Mesothelial cell of epicardium (in vitro differentiated cells): ENCODE results near the gene RAB7A. TPM values are rescaled to one million over a fixed set of nuclear protein-coding genes. Genes with fewer than 3 reads are reported as not detected.

Experiments
- DNase-seq, 2 experiments: peaks; one replicate each; pipeline ENCODE4 v3.0.0; 2021; ENCODE audit warnings: low spot score in 2 of 2; ENCODE audit not compliant: unreplicated experiment in 2 of 2
- H3K27ac Mint-ChIP-seq: 2 replicates; pipeline ENCODE4 v1.8.0; 2021; ENCODE audit warnings: mixed read lengths
- H3K27me3 Mint-ChIP-seq: 2 replicates; pipeline ENCODE4 v1.8.0; 2021; ENCODE audit warnings: low read depth, mixed read lengths
- H3K36me3 Mint-ChIP-seq: 2 replicates; pipeline ENCODE4 v1.8.0; 2021; ENCODE audit warnings: mixed read lengths
- H3K4me1 Mint-ChIP-seq: 2 replicates; pipeline ENCODE4 v1.8.0; 2021; ENCODE audit warnings: mixed read lengths
- H3K4me3 Mint-ChIP-seq: 2 replicates; pipeline ENCODE4 v1.8.0; 2021; ENCODE audit warnings: mild to moderate bottlenecking, moderate library complexity, mixed read lengths
- H3K9me3 Mint-ChIP-seq: 2 replicates; pipeline ENCODE4 v1.8.0; 2021; ENCODE audit warnings: mixed read lengths
- CTCF ChIP-seq: fragments of 200-600 bp; sonication (generic); IDR thresholded peaks from one replicate; pipeline ENCODE4 v1.5.0; 2021; ENCODE audit warnings: antibody characterized with exemption; ENCODE audit not compliant: unreplicated experiment
- total RNA-seq: library from RNA; stranded (reverse); gene quantifications from 3 replicates; pipeline ENCODE4 v1.2.1, GENCODE V29; 2021

The RAB7A gene
- total RNA-seq, 1 donor from 2014 or later: 133 TPM

DNA sequence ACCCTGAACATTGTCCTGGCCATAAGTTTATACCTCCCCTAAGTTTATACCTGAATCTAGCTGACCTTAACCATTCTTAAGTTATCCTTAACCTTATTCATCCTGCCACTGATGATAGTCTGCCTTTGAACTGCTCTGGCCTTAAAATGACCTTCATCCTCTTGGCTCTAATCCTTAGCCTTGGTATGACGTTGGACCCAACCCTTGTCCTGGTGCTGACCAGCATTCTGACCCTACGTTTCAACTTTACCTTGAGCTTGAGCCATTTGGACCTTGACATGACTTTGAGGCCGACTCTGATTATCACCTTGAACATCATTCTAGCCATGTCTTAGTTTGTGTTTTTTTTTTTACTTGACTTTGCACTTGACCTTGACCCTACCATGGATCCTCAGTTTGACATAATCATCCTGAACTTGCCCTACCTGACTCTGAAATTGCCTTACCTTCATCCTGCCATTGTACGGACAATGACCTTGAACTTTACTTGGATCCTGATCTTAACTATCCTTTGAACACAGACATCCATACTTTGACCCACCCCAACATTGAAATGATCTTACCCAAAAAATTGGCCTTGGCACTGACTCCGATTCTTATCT is 92.3 kb downstream of the RAB7A start:
- TF ChIP-seq CTCF: no peak
- Mint-ChIP-seq H3K4me3 (no peak overlapping the region), H3K4me1 (no peaks in the 10 kb centered on the region), H3K27ac (no peak overlapping the region), H3K27me3 (no peaks in the 10 kb centered on the region), H3K9me3 (no peaks in the 10 kb centered on the region), H3K36me3 (peaks cover 56% of the 10 kb centered on the region)
- DNase-seq: no peak

- Mint-ChIP-seq H3K4me3 (no peak overlapping the region), H3K27me3 (no peaks in the 10 kb centered on the region), H3K27ac (no peak overlapping the region), H3K4me1 (no peaks in the 10 kb centered on the region), H3K9me3 (no peaks in the 10 kb centered on the region), H3K36me3 (peaks cover 42% of the 10 kb centered on the region)
- DNase-seq: no peak
- TF ChIP-seq CTCF: no peak
These were observed 94.4 kb downstream of the RAB7A start for GRCh38 chr3:128820252-128820839.

DNA sequence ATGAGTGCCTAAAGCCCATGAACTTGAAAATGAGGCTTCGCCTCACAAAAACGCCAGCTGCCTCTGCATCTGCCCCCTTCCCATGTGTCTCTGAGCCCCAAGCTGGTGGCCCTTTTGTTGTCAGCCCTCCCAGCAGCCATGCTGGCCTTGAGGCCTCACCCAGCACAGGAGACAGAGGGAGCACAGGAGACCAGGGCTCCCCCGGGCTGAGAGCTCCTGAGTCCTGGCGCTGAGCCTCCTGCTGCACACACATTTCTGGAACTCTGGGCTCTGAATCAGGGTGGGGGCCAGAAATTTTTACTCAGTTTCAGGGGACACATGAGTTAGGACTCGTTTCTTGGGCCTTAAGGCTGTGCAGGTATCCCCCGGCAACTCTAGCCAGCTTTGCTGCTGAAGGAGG is 97.0 kb downstream of the RAB7A start:
- TF ChIP-seq CTCF: no peak
- Mint-ChIP-seq H3K27ac (no peak overlapping the region), H3K27me3 (no peaks in the 10 kb centered on the region), H3K9me3 (no peaks in the 10 kb centered on the region), H3K4me1 (no peaks in the 10 kb centered on the region), H3K36me3 (peaks cover 20% of the 10 kb centered on the region), H3K4me3 (no peak overlapping the region)
- no peak for DNase-seq

- H3K36me3 Mint-ChIP-seq: peaks cover 14% of the 10 kb centered on the region
- no peak overlapping the region for H3K4me3 Mint-ChIP-seq
- no peak overlapping the region for H3K27ac Mint-ChIP-seq
- DNase-seq: no peak
- no peak for TF ChIP-seq CTCF
- H3K9me3 Mint-ChIP-seq: no peaks in the 10 kb centered on the region
- H3K4me1 Mint-ChIP-seq: no peaks in the 10 kb centered on the region
- H3K27me3 Mint-ChIP-seq: no peaks in the 10 kb centered on the region
These were observed 97.6 kb downstream of the RAB7A start for GRCh38 chr3:128823631-128824030.

DNA sequence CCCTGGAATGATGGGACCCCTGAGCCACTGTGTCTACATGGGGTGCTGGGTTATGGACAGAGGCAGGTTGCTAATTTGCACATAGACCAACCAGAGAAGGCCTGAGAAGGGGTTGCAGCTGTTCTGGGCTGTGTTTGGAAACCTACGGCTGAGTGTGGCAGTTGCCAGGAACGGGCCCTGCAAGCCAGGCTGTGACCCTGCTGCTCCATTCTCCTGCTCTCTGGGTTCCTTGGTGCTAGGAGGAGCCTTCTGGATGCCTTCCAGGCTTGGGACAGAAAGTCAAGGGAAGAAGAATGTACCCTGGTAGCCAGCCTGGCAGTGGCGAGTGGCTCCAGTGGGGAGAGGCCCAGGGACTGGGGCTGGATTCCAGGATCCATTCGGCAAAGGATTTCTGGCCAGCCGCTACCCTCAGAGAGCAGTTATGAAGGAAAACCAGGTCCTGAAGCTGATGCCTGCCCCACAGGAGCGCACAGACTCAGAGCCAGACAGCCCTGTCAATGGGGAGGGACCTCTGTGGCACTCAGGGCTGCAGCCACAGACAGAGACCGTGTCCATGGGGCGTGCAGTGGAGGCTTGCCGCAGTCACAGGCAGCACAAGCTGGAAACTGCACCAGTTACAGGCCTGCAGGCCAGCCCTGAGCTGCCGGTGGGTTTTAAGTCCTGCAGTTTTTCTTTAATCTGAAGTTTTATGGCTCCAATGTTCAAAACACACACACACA is 98.3 kb downstream of the RAB7A start:
- Mint-ChIP-seq H3K9me3 (no peaks in the 10 kb centered on the region), H3K36me3 (peaks cover 7% of the 10 kb centered on the region), H3K27ac (peak overlapping the region; percentile 64), H3K27me3 (no peaks in the 10 kb centered on the region), H3K4me1 (no peaks in the 10 kb centered on the region), H3K4me3 (no peak overlapping the region)
- no peak for DNase-seq
- TF ChIP-seq CTCF: no peak
